Measurements from ENCODE around the gene PGF. TPM values are rescaled to one million over a fixed set of nuclear protein-coding genes. Genes with fewer than 3 reads are reported as not detected.

Gene PGF
- total RNA-seq, 4 donors from 2014 or later: 1.6 to 42.3 (median 6.2) TPM

GRCh38 chr14:74921053-74921620 is 34.3 kb downstream of the PGF start:
- intact Hi-C loops (cut with DNase I): no loop called here
- no peak overlapping the region for H3K27ac ChIP-seq
- H3K4me3 ChIP-seq: no peak overlapping the region
- 92 to 100% methylated on average over 1 to 4 of the region's 19 CpGs for WGBS, 2 donors
- no peaks in the 10 kb centered on the region for H3K36me3 ChIP-seq
- H3K4me1 ChIP-seq: peaks cover 20 to 58% (median 40%) of the 10 kb centered on the region in 3 donors
- no peaks in the 10 kb centered on the region for H3K27me3 ChIP-seq
- H3K9me3 ChIP-seq: no peaks in the 10 kb centered on the region
- no peak for DNase-seq
- TF ChIP-seq POLR2A (IDR thresholded peaks at IDR 0.05): no peak
- no peak for TF ChIP-seq CTCF (IDR thresholded peaks at IDR 0.05)

GRCh38 chr14:74920281-74920680 is 35.1 kb downstream of the PGF start:
- Histone ChIP-seq H3K27ac (no peak overlapping the region), H3K36me3 (no peaks in the 10 kb centered on the region), H3K9me3 (no peaks in the 10 kb centered on the region), H3K4me1 (peaks cover 20 to 67% (median 45%) of the 10 kb centered on the region in 3 donors), H3K4me3 (no peak overlapping the region), H3K27me3 (no peaks in the 10 kb centered on the region)
- no peak for TF ChIP-seq CTCF (IDR thresholded peaks at IDR 0.05)
- TF ChIP-seq POLR2A (IDR thresholded peaks at IDR 0.05): no peak
- DNase-seq: no peak
- intact Hi-C loops (cut with DNase I): no loop called here
- WGBS, 2 donors: 80 to 82% methylated on average over 4 of the region's 4 CpGs

GRCh38 chr14:74919421-74920165 is 35.8 kb downstream of the PGF start:
- no peak for TF ChIP-seq CTCF (IDR thresholded peaks at IDR 0.05)
- TF ChIP-seq POLR2A (IDR thresholded peaks at IDR 0.05): no peak
- Histone ChIP-seq H3K27me3 (no peaks in the 10 kb centered on the region), H3K4me1 (peaks cover 20 to 73% (median 45%) of the 10 kb centered on the region in 3 donors), H3K27ac (no peak overlapping the region), H3K36me3 (no peaks in the 10 kb centered on the region), H3K4me3 (no peak overlapping the region), H3K9me3 (no peaks in the 10 kb centered on the region)
- DNase-seq: no peak
- 40 to 52% methylated on average over 11 of the region's 22 CpGs for WGBS, 2 donors
- intact Hi-C loops (cut with DNase I): loop anchor here (10.0 kb wide), 1 partner anchor 165 kb away; no protein-coding TSS in a partner anchor

- intact Hi-C loops (cut with DNase I): loop anchor here (10.0 kb wide), 1 partner anchor 166 kb away; no protein-coding TSS in a partner anchor
These were observed 37.0 kb downstream of the PGF start for GRCh38 chr14:74918380-74918779.

More at GRCh38 chr14:74918380-74918779, 37.0 kb downstream of the PGF start:
- Histone ChIP-seq H3K4me1 (peaks cover 24 to 81% (median 55%) of the 10 kb centered on the region in 3 donors), H3K27me3 (no peaks in the 10 kb centered on the region), H3K36me3 (no peaks in the 10 kb centered on the region), H3K9me3 (no peaks in the 10 kb centered on the region), H3K4me3 (no peak overlapping the region), H3K27ac (peak overlapping the region in 3 of 4 donors; percentile 44 to 64 (median 61))
- no peak for DNase-seq
- WGBS, 2 donors: 77 to 95% methylated on average over 2 to 7 of the region's 9 CpGs
- TF ChIP-seq POLR2A (IDR thresholded peaks at IDR 0.05) (no peak), CTCF (IDR thresholded peaks at IDR 0.05) (no peak)

Measured in esophagus squamous epithelium (tissue), 5 donors.